Lower lobe of right lung (tissue), 2 donors: ENCODE results near the gene SS18. TPM values are rescaled to one million over a fixed set of nuclear protein-coding genes. Genes with fewer than 3 reads are reported as not detected.

ENCODE experiments used
- ATAC-seq, 2 donors: fragments of 200-7000 bp; cut with Tn5 transposase; one replicate each; pipeline ENCODE4 v1.9.1; 2020 to 2022; ENCODE audit warnings: mild to moderate bottlenecking in 2 of 2, moderate library complexity in 2 of 2
- DNase-seq: peaks from one replicate; pipeline ENCODE4 v3.0.0-alpha.2; 2020
- H3K27ac ChIP-seq: fragments of 200-600 bp; one replicate; pipeline ENCODE4 v1.8.0; 2022
- H3K27me3 ChIP-seq: fragments of 200-600 bp; one replicate; pipeline ENCODE4 v1.8.0; 2022; ENCODE audit warnings: low read depth
- H3K36me3 ChIP-seq: fragments of 200-600 bp; one replicate; pipeline ENCODE4 v1.8.0; 2022; ENCODE audit warnings: mild to moderate bottlenecking
- H3K4me1 ChIP-seq: fragments of 200-600 bp; one replicate; pipeline ENCODE4 v1.8.0; 2022
- H3K4me3 ChIP-seq: fragments of 200-600 bp; one replicate; pipeline ENCODE4 v1.8.0; 2022; ENCODE audit warnings: mild to moderate bottlenecking
- H3K9me3 ChIP-seq: fragments of 200-600 bp; one replicate; pipeline ENCODE4 v1.8.0; 2022
- CTCF ChIP-seq: fragments of 200-600 bp; IDR thresholded peaks from one replicate; pipeline ENCODE4 v1.8.0; 2022; ENCODE audit warnings: antibody characterized with exemption, mild to moderate bottlenecking
- intact Hi-C: fragments of 100-400 bp; cut with DNase I; formaldehyde crosslinking; loops from one replicate; pipeline ENCODE4 v1.11.0; 2022
- total RNA-seq: library from RNA; stranded (reverse); fragmentation: NEBNext Ultra II Directional; extraction: Animal tissue kit (Norgen Biotek cat#: 25700); gene quantifications from one replicate; pipeline ENCODE4 v1.2.1, GENCODE V29; 2021
- donor health status: DM: no; HTN: yes; CAD: no; lungs with severe emphysema.

SS18 gene
- total RNA-seq, 1 donor from 2014 or later, result 57.1 TPM

GRCh38 chr18:25974630-25975077 is 115.8 kb downstream of the SS18 start:
- no peak for ATAC-seq
- H3K4me3 ChIP-seq, result no peak overlapping the region
- intact Hi-C loops, result no loop called here
- H3K4me1 ChIP-seq, result no peaks in the 10 kb centered on the region
- H3K9me3 ChIP-seq, result no peaks in the 10 kb centered on the region
- H3K27ac ChIP-seq, result no peak overlapping the region
- no peak for TF ChIP-seq CTCF
- no peaks in the 10 kb centered on the region for H3K27me3 ChIP-seq
- DNase-seq, result no peak
- no peaks in the 10 kb centered on the region for H3K36me3 ChIP-seq

Other genes with a start within 250 kb of the SS18 start
- not detected for gene PSMA8, start 43.3 kb upstream of the SS18 start, total RNA-seq
- 2.8 TPM for gene TAF4B, start 135.8 kb upstream of the SS18 start, total RNA-seq